ENCODE results near the gene ADGRG2. TPM values are rescaled to one million over a fixed set of nuclear protein-coding genes. Genes with fewer than 3 reads are reported as not detected.

The ADGRG2 gene
- polyA plus RNA-seq, 3 donors = not detected

DNA sequence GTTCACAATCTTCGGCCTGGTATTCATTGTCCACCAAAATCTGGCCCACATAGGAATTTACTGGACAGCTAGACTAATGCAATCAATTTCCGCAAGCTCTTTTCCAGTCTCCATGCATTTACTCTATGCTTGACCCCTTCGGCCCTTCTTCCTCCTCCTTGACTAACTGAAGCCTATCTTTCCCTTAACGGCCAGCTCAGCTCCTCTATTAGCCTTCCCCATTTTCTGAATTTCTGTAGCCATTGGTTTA is 137.2 kb downstream of the ADGRG2 start:
- peaks cover 0 to 4% of the 10 kb centered on the region in 2 donors for H3K36me3 ChIP-seq (replicated peaks in 1 of 2; ENCODE audit: control insufficient read depth in 1 of 2, insufficient read depth in 2 of 2, low read length in 2 of 2)
- peak overlapping the region; percentile 86 to 92 for H3K27ac ChIP-seq (ENCODE audit: low read depth in 1 of 2, low read length in 2 of 2)
- DNase-seq = peak in 2 of 3 donors; percentile 3 to 5
- peak overlapping the region; percentile 76 for H3K9ac ChIP-seq (ENCODE audit: insufficient read depth, low read length, poor library complexity, severe bottlenecking)
- H2AFZ ChIP-seq (ENCODE audit: insufficient read depth, low read depth, low read length, poor library complexity, severe bottlenecking) = peak overlapping the region; percentile 74
- peaks cover 0 to 5% of the 10 kb centered on the region in 2 donors for H3K27me3 ChIP-seq (ENCODE audit: control insufficient read depth in 2 of 2, insufficient read depth in 2 of 2, low read length in 2 of 2)
- TF ChIP-seq, protein P1, sequence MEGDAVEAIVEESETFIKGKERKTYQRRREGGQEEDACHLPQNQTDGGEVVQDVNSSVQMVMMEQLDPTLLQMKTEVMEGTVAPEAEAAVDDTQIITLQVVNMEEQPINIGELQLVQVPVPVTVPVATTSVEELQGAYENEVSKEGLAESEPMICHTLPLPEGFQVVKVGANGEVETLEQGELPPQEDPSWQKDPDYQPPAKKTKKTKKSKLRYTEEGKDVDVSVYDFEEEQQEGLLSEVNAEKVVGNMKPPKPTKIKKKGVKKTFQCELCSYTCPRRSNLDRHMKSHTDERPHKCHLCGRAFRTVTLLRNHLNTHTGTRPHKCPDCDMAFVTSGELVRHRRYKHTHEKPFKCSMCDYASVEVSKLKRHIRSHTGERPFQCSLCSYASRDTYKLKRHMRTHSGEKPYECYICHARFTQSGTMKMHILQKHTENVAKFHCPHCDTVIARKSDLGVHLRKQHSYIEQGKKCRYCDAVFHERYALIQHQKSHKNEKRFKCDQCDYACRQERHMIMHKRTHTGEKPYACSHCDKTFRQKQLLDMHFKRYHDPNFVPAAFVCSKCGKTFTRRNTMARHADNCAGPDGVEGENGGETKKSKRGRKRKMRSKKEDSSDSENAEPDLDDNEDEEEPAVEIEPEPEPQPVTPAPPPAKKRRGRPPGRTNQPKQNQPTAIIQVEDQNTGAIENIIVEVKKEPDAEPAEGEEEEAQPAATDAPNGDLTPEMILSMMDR (IDR thresholded peaks at IDR 0.05) = no peak
- peaks cover 8% of the 10 kb centered on the region for H4K20me1 ChIP-seq (ENCODE audit: insufficient read depth, low read length)
- H3K27me3 Mint-ChIP-seq (ENCODE audit: low read depth in 3 of 3) = peaks cover 0 to 21% (median 3%) of the 10 kb centered on the region in 3 donors
- H3K4me2 ChIP-seq (replicated peaks; ENCODE audit: extremely low read depth, low read length, poor library complexity, severe bottlenecking) = peak overlapping the region; percentile 84
- H3K27ac Mint-ChIP-seq = peak overlapping the region; percentile 87 to 94 (median 90)
- H3K79me2 ChIP-seq (ENCODE audit: insufficient read depth, low read length) = peaks cover 42% of the 10 kb centered on the region
- peaks cover 5 to 6% of the 10 kb centered on the region in 2 donors for H3K36me3 Mint-ChIP-seq
- H3K4me1 ChIP-seq (ENCODE audit: control insufficient read depth in 1 of 2, insufficient read depth in 2 of 2, low read length in 2 of 2) = peaks cover 18 to 23% of the 10 kb centered on the region in 2 donors
- H3K9me3 ChIP-seq (replicated peaks in 1 of 2; ENCODE audit: control insufficient read depth in 1 of 2, insufficient read depth in 1 of 2, low read length in 2 of 2) = peaks cover 0 to 5% of the 10 kb centered on the region in 2 donors
- H3K9me3 Mint-ChIP-seq = peaks cover 0 to 11% (median 4%) of the 10 kb centered on the region in 7 donors
- 0% methylated on average over 1 of the region's 4 CpGs for WGBS (ENCODE audit: insufficient coverage)
- H3K4me3 Mint-ChIP-seq = peak overlapping the region; percentile 81 to 90
- intact Hi-C loops (cut with micrococcal nuclease) = loop anchor here in 1 of 2 donors (10.0 kb wide), 1 partner anchor 50 kb away; no protein-coding TSS in a partner anchor
- H3K4me1 Mint-ChIP-seq = peaks cover 28% of the 10 kb centered on the region
- H3K4me3 ChIP-seq (replicated peaks in 1 of 3; ENCODE audit: low read depth in 2 of 3, low read length in 3 of 3) = peak overlapping the region; percentile 58 to 84 (median 78)

DNA sequence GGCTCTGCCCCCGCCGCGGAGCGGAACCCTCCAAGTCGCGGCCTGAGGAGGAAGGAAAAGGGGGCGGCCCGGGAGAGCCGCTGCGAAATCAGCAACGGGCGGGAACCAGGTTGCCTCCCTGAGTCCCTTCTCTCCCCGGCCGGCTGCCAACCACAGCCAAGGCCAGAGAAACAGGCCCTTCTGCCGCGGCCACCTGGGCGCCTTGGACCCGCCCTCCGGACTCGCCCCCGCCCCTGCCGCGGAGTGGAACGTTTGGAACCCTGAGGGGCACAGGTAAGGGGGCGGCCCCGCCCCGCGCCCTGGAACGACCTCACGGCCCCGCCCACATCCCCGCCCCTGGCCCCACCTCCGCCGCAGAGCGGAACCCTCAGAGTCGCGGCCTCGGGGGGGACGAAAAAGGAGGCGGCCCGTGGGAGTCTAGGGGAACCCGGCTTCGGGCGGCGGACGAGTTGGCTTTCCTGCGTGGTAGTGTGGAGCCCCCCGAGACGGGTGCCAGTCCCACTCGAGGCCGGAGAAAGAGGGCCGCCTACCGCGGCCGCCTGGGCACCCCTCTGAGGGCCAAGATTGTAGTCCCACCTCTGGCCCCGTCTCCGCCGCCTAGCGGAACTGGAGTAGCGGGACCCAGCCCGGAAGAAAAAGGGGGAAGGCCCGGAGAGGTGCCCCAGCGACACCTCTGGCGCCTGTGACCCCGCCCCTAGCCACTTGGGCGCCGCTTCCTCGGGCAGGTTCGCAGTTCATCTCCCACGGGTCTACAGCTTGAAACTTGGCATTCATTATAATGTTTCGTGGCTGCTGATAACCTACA is 137.7 kb downstream of the ADGRG2 start:
- Histone ChIP-seq H3K79me2 (ENCODE audit: insufficient read depth, low read length) (peaks cover 47% of the 10 kb centered on the region), H4K20me1 (ENCODE audit: insufficient read depth, low read length) (peaks cover 8% of the 10 kb centered on the region), H3K4me2 (replicated peaks; ENCODE audit: extremely low read depth, low read length, poor library complexity, severe bottlenecking) (peak overlapping the region; percentile 84), H3K9me3 (replicated peaks in 1 of 2; ENCODE audit: control insufficient read depth in 1 of 2, insufficient read depth in 1 of 2, low read length in 2 of 2) (peaks cover 0 to 5% of the 10 kb centered on the region in 2 donors), H3K36me3 (replicated peaks in 1 of 2; ENCODE audit: control insufficient read depth in 1 of 2, insufficient read depth in 2 of 2, low read length in 2 of 2) (peaks cover 0 to under 1% of the 10 kb centered on the region in 2 donors), H3K9ac (ENCODE audit: insufficient read depth, low read length, poor library complexity, severe bottlenecking) (peak overlapping the region; percentile 76), H2AFZ (ENCODE audit: insufficient read depth, low read depth, low read length, poor library complexity, severe bottlenecking) (peak overlapping the region; percentile 74), H3K4me3 (replicated peaks in 1 of 3; ENCODE audit: low read depth in 2 of 3, low read length in 3 of 3) (peak overlapping the region; percentile 58 to 84 (median 78)), H3K4me1 (ENCODE audit: control insufficient read depth in 1 of 2, insufficient read depth in 2 of 2, low read length in 2 of 2) (peaks cover 18 to 23% of the 10 kb centered on the region in 2 donors), H3K27ac (ENCODE audit: low read depth in 1 of 2, low read length in 2 of 2) (peak overlapping the region; percentile 86 to 92), H3K27me3 (ENCODE audit: control insufficient read depth in 2 of 2, insufficient read depth in 2 of 2, low read length in 2 of 2) (peaks cover 0 to 5% of the 10 kb centered on the region in 2 donors)
- H3K27me3 Mint-ChIP-seq (ENCODE audit: low read depth in 3 of 3) = peaks cover 0 to 18% (median 3%) of the 10 kb centered on the region in 3 donors
- peak overlapping the region; percentile 87 to 94 (median 90) for H3K27ac Mint-ChIP-seq
- TF ChIP-seq, protein P1 (IDR thresholded peaks at IDR 0.05) = peak; percentile 51
- peaks cover under 1 to 3% of the 10 kb centered on the region in 2 donors for H3K36me3 Mint-ChIP-seq
- H3K4me3 Mint-ChIP-seq = peak overlapping the region; percentile 81 to 90
- peak; percentile 65 to 74 (median 66) for DNase-seq
- 0% methylated on average over 23 of the region's 71 CpGs for WGBS (ENCODE audit: insufficient coverage)
- peaks cover 28% of the 10 kb centered on the region for H3K4me1 Mint-ChIP-seq
- intact Hi-C loops (cut with micrococcal nuclease) = loop anchor here in 1 of 2 donors (10.0 kb wide), 1 partner anchor 50 kb away; no protein-coding TSS in a partner anchor
- peaks cover 0 to 11% (median 4%) of the 10 kb centered on the region in 7 donors for H3K9me3 Mint-ChIP-seq

All from CD14-positive monocyte (primary cell).